ENCODE measurements around the gene GLI2.

DNA sequence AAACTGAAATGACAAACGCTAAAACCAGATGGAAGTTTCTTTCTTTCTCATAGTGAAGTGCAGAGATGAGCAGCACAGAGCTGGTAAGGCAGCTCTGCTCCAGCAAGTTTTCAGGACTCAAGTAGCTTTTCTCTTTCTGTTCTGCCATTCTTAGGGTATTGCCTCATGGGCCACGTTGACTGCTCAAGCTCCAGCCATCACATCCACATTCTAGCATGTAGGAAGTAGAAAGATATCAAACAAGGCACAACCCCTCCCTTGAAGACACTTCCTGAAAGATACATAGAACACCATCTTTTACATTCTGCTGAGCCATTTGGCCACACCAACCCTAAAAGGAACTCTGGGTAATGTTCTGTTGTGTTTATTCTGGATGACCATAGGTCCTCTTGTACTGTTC, 48.5 kb upstream of the GLI2 start:
- TF ChIP-seq POLR2A (IDR thresholded peaks at IDR 0.05; ENCODE audit: low read depth, low read length) (no peak), MXI1 (IDR thresholded peaks at IDR 0.05; ENCODE audit: borderline replicate concordance, low read depth, low read length) (no peak), CEBPB (IDR thresholded peaks at IDR 0.05; ENCODE audit: low read depth, low read length) (no peak), SMC3 (IDR thresholded peaks at IDR 0.05; ENCODE audit: low read depth, low read length) (no peak), RFX5 (IDR thresholded peaks at IDR 0.05; ENCODE audit: low read depth, low read length) (no peak), MAFK (IDR thresholded peaks at IDR 0.05; ENCODE audit: low read depth, low read length) (no peak), RAD21 (IDR thresholded peaks at IDR 0.05; ENCODE audit: low read length) (no peak), CHD1 (IDR thresholded peaks at IDR 0.05; ENCODE audit: low read depth, low read length) (no peak), FOS (IDR thresholded peaks at IDR 0.05; ENCODE audit: low read depth, low read length) (no peak), BHLHE40 (IDR thresholded peaks at IDR 0.05; ENCODE audit: low read depth, low read length) (no peak), NFE2L2 (IDR thresholded peaks at IDR 0.05; ENCODE audit: low read depth, low read length) (no peak)
- TF ChIP-seq, protein P1, sequence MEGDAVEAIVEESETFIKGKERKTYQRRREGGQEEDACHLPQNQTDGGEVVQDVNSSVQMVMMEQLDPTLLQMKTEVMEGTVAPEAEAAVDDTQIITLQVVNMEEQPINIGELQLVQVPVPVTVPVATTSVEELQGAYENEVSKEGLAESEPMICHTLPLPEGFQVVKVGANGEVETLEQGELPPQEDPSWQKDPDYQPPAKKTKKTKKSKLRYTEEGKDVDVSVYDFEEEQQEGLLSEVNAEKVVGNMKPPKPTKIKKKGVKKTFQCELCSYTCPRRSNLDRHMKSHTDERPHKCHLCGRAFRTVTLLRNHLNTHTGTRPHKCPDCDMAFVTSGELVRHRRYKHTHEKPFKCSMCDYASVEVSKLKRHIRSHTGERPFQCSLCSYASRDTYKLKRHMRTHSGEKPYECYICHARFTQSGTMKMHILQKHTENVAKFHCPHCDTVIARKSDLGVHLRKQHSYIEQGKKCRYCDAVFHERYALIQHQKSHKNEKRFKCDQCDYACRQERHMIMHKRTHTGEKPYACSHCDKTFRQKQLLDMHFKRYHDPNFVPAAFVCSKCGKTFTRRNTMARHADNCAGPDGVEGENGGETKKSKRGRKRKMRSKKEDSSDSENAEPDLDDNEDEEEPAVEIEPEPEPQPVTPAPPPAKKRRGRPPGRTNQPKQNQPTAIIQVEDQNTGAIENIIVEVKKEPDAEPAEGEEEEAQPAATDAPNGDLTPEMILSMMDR (conservative IDR thresholded peaks at IDR 0.05; ENCODE audit: low read depth, low read length): no peak
- TF ChIP-seq, protein P2, sequence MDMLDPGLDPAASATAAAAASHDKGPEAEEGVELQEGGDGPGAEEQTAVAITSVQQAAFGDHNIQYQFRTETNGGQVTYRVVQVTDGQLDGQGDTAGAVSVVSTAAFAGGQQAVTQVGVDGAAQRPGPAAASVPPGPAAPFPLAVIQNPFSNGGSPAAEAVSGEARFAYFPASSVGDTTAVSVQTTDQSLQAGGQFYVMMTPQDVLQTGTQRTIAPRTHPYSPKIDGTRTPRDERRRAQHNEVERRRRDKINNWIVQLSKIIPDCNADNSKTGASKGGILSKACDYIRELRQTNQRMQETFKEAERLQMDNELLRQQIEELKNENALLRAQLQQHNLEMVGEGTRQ (IDR thresholded peaks at IDR 0.05; ENCODE audit: low read depth, low read length): no peak

Data from IMR-90 (cell line).